NCI-H226 (cell line): ENCODE measurements around the gene IGF2.

Experiments
- DNase-seq: peaks from one replicate; pipeline ENCODE4 v3.0.0-alpha.2; 2015

IGF2 gene

GRCh38 chr11:2169626-2170570 lies 30.7 kb upstream of the IGF2 start:
- DNase-seq = no peak

GRCh38 chr11:2169005-2169378 lies 29.8 kb upstream of the IGF2 start:
- no peak for DNase-seq

- DNase-seq = no peak
These were observed 29.3 kb upstream of the IGF2 start for GRCh38 chr11:2168286-2169004.

- no peak for DNase-seq
These were observed 28.2 kb upstream of the IGF2 start for GRCh38 chr11:2167141-2168045.

- DNase-seq = no peak
These were observed 27.1 kb upstream of the IGF2 start for GRCh38 chr11:2166091-2166851.

GRCh38 chr11:2165571-2165970 lies 26.4 kb upstream of the IGF2 start:
- DNase-seq = no peak

- DNase-seq = no peak
These were observed 25.8 kb upstream of the IGF2 start for GRCh38 chr11:2164861-2165555.

- DNase-seq = no peak
These were observed 24.9 kb upstream of the IGF2 start for GRCh38 chr11:2164081-2164480.

GRCh38 chr11:2163428-2163978 lies 24.3 kb upstream of the IGF2 start:
- DNase-seq = no peak

- DNase-seq = no peak
These were observed 21.6 kb upstream of the IGF2 start, which contains the start of gene INS for GRCh38 chr11:2160736-2161259. Gene INS, minus strand, starts transcription at chr11:2161209. Its CDS starts 238 bp downstream, at chr11:2160971.

GRCh38 chr11:2159536-2160413 lies 20.6 kb upstream of the IGF2 start:
- no peak for DNase-seq

GRCh38 chr11:2158966-2159365 lies 19.8 kb upstream of the IGF2 start:
- no peak for DNase-seq

- DNase-seq = no peak
These were observed 19.1 kb upstream of the IGF2 start for GRCh38 chr11:2158296-2158737.

- no peak for DNase-seq
These were observed 18.3 kb upstream of the IGF2 start for GRCh38 chr11:2157294-2158040.

- peak; percentile 44 for DNase-seq
These were observed 17.4 kb upstream of the IGF2 start for GRCh38 chr11:2156416-2157182.

- no peak for DNase-seq
These were observed 16.3 kb upstream of the IGF2 start for GRCh38 chr11:2155511-2155910.

GRCh38 chr11:2154889-2155288 lies 15.7 kb upstream of the IGF2 start:
- no peak for DNase-seq

- no peak for DNase-seq
These were observed 15.0 kb upstream of the IGF2 start for GRCh38 chr11:2154195-2154585.
